ENCODE results near the gene ZNF275.
A peak's percentile ranks its signal among the peaks of the same experiment; 100 is the strongest.
"Not testable (repeated sequence)": the region's sequence is repeated elsewhere in the genome, so short reads cannot be mapped to it uniquely, and the experiment has no call there.

ZNF275 gene

GRCh38 chrX:153333821-153334653, at the start of gene ZNF275:
Gene ZNF275 (plus strand): TSS chrX:153334153. CDS start chrX:153336680, 2,527 bp downstream.
- peak; percentile 48 to 67 for DNase-seq (ENCODE audit: low read depth in 2 of 2)

- DNase-seq (ENCODE audit: low read depth in 2 of 2): not testable (repeated sequence)
These were observed 48.3 kb upstream of the ZNF275 start for GRCh38 chrX:153285678-153286077.

GRCh38 chrX:153288807-153289206, 45.1 kb upstream of the ZNF275 start:
- DNase-seq (ENCODE audit: low read depth in 2 of 2): not testable (repeated sequence)

GRCh38 chrX:153293485-153294071, 40.4 kb upstream of the ZNF275 start:
- not testable (repeated sequence) for DNase-seq (ENCODE audit: low read depth in 2 of 2)

- no peak for DNase-seq (ENCODE audit: low read depth in 2 of 2)
These were observed 36.6 kb upstream of the ZNF275 start for GRCh38 chrX:153297376-153297775.

- DNase-seq (ENCODE audit: low read depth in 2 of 2): no peak
These were observed 34.1 kb upstream of the ZNF275 start for GRCh38 chrX:153299855-153300254.

- no peak for DNase-seq (ENCODE audit: low read depth in 2 of 2)
These were observed 32.2 kb upstream of the ZNF275 start for GRCh38 chrX:153301746-153302145.

- DNase-seq (ENCODE audit: low read depth in 2 of 2): no peak
These were observed 31.2 kb upstream of the ZNF275 start for GRCh38 chrX:153302796-153303195.

- no peak for DNase-seq (ENCODE audit: low read depth in 2 of 2)
These were observed 30.4 kb upstream of the ZNF275 start for GRCh38 chrX:153303276-153304262.

GRCh38 chrX:153304988-153305736, 28.8 kb upstream of the ZNF275 start:
- no peak for DNase-seq (ENCODE audit: low read depth in 2 of 2)

- DNase-seq (ENCODE audit: low read depth in 2 of 2): no peak
These were observed 28.0 kb upstream of the ZNF275 start for GRCh38 chrX:153305972-153306371.

- DNase-seq (ENCODE audit: low read depth in 2 of 2): no peak
These were observed 27.3 kb upstream of the ZNF275 start for GRCh38 chrX:153306527-153307115.

GRCh38 chrX:153307276-153308178, 26.4 kb upstream of the ZNF275 start:
- DNase-seq (ENCODE audit: low read depth in 2 of 2): no peak

- no peak for DNase-seq (ENCODE audit: low read depth in 2 of 2)
These were observed 23.1 kb upstream of the ZNF275 start for GRCh38 chrX:153310901-153311300.

GRCh38 chrX:153312041-153312440, 21.9 kb upstream of the ZNF275 start:
- DNase-seq (ENCODE audit: low read depth in 2 of 2): no peak

GRCh38 chrX:153312842-153313241, 21.1 kb upstream of the ZNF275 start:
- no peak for DNase-seq (ENCODE audit: low read depth in 2 of 2)

GRCh38 chrX:153317306-153317705, 16.6 kb upstream of the ZNF275 start:
- no peak for DNase-seq (ENCODE audit: low read depth in 2 of 2)

GRCh38 chrX:153317996-153318722, 15.8 kb upstream of the ZNF275 start:
- no peak for DNase-seq (ENCODE audit: low read depth in 2 of 2)

GRCh38 chrX:153318811-153319210, 15.1 kb upstream of the ZNF275 start:
- DNase-seq (ENCODE audit: low read depth in 2 of 2): no peak
